Right lobe of liver (tissue), 4 donors: ENCODE results near the gene SHC3.

Experiments
- POLR2A ChIP-seq: fragments of 450-650 bp; IDR thresholded peaks from one replicate; pipeline ENCODE4 v1.6.1; 2017; ENCODE audit warnings: antibody characterized with exemption, mild to moderate bottlenecking
- TF ChIP-seq, protein P1 (sequence below), 4 donors: fragments of 200-600 bp in 3 of 4; fragments of 450-650 bp in 1 of 4; IDR thresholded peaks; one replicate each; pipeline versions ENCODE4 v1.5.1 to v1.8.0; 2016 to 2022; ENCODE audit warnings: antibody characterized with exemption in 4 of 4, mild to moderate bottlenecking in 2 of 4
- donor health status: DM: no; HTN: no; CAD: no.
- donor health status: DM: no; HTN: no; CAD: no.
- donor health status: DM: no; HTN: yes; CAD: no.

DNA sequence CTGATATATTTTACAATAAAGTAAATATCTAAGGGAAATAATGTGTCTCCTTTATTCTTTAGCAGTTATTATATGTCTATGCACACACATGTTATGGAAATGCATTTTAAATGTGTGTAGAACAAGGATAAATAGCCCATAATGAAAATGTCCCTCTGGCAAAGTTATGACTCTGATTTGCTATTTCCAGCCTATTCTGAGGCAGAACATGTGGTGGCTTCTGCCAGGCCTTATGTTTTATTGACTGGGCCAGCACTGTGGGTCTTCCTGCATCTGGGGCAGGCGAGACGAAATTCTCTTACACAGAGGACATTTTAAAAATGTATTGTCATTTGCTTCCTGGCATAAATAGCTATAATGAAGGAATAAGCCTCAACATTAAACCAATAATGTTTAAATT lies 134.5 kb downstream of the SHC3 start:
- TF ChIP-seq, protein P1, sequence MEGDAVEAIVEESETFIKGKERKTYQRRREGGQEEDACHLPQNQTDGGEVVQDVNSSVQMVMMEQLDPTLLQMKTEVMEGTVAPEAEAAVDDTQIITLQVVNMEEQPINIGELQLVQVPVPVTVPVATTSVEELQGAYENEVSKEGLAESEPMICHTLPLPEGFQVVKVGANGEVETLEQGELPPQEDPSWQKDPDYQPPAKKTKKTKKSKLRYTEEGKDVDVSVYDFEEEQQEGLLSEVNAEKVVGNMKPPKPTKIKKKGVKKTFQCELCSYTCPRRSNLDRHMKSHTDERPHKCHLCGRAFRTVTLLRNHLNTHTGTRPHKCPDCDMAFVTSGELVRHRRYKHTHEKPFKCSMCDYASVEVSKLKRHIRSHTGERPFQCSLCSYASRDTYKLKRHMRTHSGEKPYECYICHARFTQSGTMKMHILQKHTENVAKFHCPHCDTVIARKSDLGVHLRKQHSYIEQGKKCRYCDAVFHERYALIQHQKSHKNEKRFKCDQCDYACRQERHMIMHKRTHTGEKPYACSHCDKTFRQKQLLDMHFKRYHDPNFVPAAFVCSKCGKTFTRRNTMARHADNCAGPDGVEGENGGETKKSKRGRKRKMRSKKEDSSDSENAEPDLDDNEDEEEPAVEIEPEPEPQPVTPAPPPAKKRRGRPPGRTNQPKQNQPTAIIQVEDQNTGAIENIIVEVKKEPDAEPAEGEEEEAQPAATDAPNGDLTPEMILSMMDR (IDR thresholded peaks at IDR 0.05) = no peak
- TF ChIP-seq POLR2A = no peak
